ENCODE results near the gene ADGRB3. TPM values are rescaled to one million over a fixed set of nuclear protein-coding genes. Genes with fewer than 3 reads are reported as not detected.

ADGRB3 gene
- total and polyA plus RNA-seq, 10 of the 15 experiments (the other 5 are each of a cell fraction or from before 2014, with no cell fraction given), result 0.03 to 0.06 TPM; not detected in 8

DNA sequence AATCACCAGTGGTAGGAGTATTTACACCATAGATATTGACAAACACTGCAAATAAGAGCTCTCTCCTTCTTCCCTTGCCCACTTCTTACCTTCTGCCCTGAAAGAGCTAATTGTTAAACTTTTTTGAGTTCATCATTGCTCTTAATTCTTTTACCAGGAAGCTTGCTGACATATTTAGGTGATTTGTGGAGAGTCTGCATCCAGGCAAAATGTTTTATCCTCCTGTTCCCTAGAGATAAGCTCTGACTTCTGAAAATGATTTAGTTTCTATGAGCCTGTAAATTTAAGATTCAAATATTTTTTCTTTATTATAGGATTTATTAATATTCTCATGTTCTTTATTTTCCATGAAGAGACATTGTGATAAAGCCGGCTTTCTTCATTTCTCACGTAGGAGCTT lies 81.5 kb downstream of the ADGRB3 start (continued):
- TF ChIP-seq, protein P1, sequence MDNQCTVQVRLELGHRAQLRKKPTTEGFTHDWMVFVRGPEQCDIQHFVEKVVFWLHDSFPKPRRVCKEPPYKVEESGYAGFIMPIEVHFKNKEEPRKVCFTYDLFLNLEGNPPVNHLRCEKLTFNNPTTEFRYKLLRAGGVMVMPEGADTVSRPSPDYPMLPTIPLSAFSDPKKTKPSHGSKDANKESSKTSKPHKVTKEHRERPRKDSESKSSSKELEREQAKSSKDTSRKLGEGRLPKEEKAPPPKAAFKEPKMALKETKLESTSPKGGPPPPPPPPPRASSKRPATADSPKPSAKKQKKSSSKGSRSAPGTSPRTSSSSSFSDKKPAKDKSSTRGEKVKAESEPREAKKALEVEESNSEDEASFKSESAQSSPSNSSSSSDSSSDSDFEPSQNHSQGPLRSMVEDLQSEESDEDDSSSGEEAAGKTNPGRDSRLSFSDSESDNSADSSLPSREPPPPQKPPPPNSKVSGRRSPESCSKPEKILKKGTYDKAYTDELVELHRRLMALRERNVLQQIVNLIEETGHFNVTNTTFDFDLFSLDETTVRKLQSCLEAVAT (IDR thresholded peaks at IDR 0.05), result no peak
- no peak for TF ChIP-seq SMAD5 (IDR thresholded peaks at IDR 0.05; ENCODE audit: low read depth)
- TF ChIP-seq RAD51 (IDR thresholded peaks at IDR 0.05), result no peak
- TF ChIP-seq NFYB (IDR thresholded peaks at IDR 0.05; ENCODE audit: insufficient read depth, low read depth, low read length), result no peak
- no peak for TF ChIP-seq LARP7 (IDR thresholded peaks at IDR 0.05)
- no peak for TF ChIP-seq JUND (IDR thresholded peaks at IDR 0.05; ENCODE audit: low read depth, low read length)
- TF ChIP-seq RBBP5 (conservative IDR thresholded peaks at IDR 0.05), result no peak

DNA sequence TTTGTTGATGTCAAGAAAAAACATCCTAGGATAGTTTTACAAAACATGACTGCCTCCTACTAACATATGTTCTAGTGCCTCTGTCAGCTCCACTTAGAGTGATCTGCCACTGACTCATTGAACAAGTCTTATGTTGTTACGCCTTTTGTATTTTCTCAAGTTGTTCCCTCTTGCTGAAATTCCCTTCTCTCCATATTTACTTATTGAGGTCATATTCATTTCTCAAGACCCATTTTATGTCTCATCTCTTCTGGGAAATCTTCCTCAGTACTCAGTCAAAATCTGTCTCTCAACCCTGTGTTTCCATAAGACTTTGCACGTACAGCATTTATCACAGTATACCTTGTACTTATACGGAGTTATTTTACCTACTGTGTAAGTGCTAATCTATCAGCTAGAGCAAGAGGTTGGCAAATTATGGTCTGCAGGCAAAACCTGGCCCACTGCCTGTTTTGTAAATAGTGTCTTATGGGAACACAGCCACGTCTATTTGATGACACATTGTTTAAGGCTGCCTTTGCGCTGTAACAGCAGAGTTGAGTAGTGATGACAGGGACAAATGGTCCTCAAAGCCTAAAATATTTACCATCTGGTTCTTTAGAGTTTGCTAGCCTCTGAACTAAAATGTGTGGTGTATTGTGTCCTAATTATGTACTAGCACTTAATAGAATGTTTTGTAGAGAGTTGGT lies 83.4 kb downstream of the ADGRB3 start:
- no peaks in the 10 kb centered on the region for H3K79me2 ChIP-seq (ENCODE audit: control insufficient read depth, insufficient read depth, low read length)
- H3K27me3 ChIP-seq (replicated peaks in 1 of 2; ENCODE audit: control insufficient read depth in 2 of 2, insufficient read depth in 2 of 2, low read length in 1 of 2), result no peaks in the 10 kb centered on the region
- TF ChIP-seq FOXM1 (IDR thresholded peaks at IDR 0.05; ENCODE audit: low read depth, low read length) (no peak), NRF1 (conservative IDR thresholded peaks at IDR 0.05; ENCODE audit: low read depth, low read length) (no peak), GABPA (IDR thresholded peaks at IDR 0.05; ENCODE audit: low read depth) (no peak), DPF2 (IDR thresholded peaks at IDR 0.05) (no peak), NR2C1 (IDR thresholded peaks at IDR 0.05) (no peak), ZZZ3 (IDR thresholded peaks at IDR 0.05; ENCODE audit: control insufficient read depth, insufficient read length, low read depth) (no peak), BMI1 (IDR thresholded peaks at IDR 0.05; ENCODE audit: borderline replicate concordance) (no peak), CREM (IDR thresholded peaks at IDR 0.05; ENCODE audit: low read depth) (no peak), LARP7 (IDR thresholded peaks at IDR 0.05) (no peak), CBX5 (IDR thresholded peaks at IDR 0.05; ENCODE audit: low read depth) (no peak), NFYB (IDR thresholded peaks at IDR 0.05; ENCODE audit: insufficient read depth, low read depth, low read length) (no peak), PML (IDR thresholded peaks at IDR 0.05; ENCODE audit: low read length) (no peak), POU2F2 (IDR thresholded peaks at IDR 0.05; ENCODE audit: borderline replicate concordance, low read depth, low read length) (no peak)
- TF ChIP-seq, protein P2, sequence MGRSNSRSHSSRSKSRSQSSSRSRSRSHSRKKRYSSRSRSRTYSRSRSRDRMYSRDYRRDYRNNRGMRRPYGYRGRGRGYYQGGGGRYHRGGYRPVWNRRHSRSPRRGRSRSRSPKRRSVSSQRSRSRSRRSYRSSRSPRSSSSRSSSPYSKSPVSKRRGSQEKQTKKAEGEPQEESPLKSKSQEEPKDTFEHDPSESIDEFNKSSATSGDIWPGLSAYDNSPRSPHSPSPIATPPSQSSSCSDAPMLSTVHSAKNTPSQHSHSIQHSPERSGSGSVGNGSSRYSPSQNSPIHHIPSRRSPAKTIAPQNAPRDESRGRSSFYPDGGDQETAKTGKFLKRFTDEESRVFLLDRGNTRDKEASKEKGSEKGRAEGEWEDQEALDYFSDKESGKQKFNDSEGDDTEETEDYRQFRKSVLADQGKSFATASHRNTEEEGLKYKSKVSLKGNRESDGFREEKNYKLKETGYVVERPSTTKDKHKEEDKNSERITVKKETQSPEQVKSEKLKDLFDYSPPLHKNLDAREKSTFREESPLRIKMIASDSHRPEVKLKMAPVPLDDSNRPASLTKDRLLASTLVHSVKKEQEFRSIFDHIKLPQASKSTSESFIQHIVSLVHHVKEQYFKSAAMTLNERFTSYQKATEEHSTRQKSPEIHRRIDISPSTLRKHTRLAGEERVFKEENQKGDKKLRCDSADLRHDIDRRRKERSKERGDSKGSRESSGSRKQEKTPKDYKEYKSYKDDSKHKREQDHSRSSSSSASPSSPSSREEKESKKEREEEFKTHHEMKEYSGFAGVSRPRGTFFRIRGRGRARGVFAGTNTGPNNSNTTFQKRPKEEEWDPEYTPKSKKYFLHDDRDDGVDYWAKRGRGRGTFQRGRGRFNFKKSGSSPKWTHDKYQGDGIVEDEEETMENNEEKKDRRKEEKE (IDR thresholded peaks at IDR 0.05), result no peak
- WGBS (ENCODE audit: insufficient coverage, insufficient replicate concordance, low lambda C conversion rate, missing lambda C conversion rate), result 57% methylated on average over 5 of the region's 5 CpGs
- no TSS peak for BruUV-seq (replicated peaks)
- intact Hi-C loops (cut with micrococcal nuclease; ENCODE audit: unreplicated experiment) (no loop called here), in situ Hi-C loops (cut with MboI) (no loop called here)
- H3K9me3 ChIP-seq (replicated peaks; ENCODE audit: control insufficient read depth, insufficient read depth, low read length), result no peaks in the 10 kb centered on the region
- CTCF ChIA-PET, result no interaction called here
- H3K27ac ChIP-seq (ENCODE audit: control insufficient read depth, insufficient read depth), result no peak overlapping the region
- no peak for FAIRE-seq
- H3K4me3 ChIP-seq, result no peak overlapping the region
- POLR2A ChIA-PET, result no interaction called here
- RAD21 ChIA-PET (ENCODE audit: unreplicated experiment), result no interaction called here
- H3K4me2 ChIP-seq (ENCODE audit: control insufficient read depth, insufficient read depth), result no peak overlapping the region
- no peak for DNase-seq (ENCODE audit: low read depth, low spot score)
- H3K9ac ChIP-seq (ENCODE audit: control insufficient read depth, insufficient read depth, low read length), result no peak overlapping the region
- no peaks in the 10 kb centered on the region for H4K20me1 ChIP-seq (ENCODE audit: control insufficient read depth, insufficient read depth)
- SMC1A ChIA-PET (ENCODE audit: uncharacterized antibody, unreplicated experiment), result interaction anchor here (0.9 to 1.5 kb wide), 2 partner anchors 8 to 9 kb away, joined by 3 read pairs; no protein-coding TSS in a partner anchor
- ATAC-seq, result no peak
- H3K4me1 ChIP-seq (ENCODE audit: control insufficient read depth, insufficient read depth, low read length), result no peaks in the 10 kb centered on the region
- no peaks in the 10 kb centered on the region for H3K36me3 ChIP-seq (ENCODE audit: control insufficient read depth in 2 of 2, insufficient read depth in 2 of 2, low read length in 1 of 2)
- no peak overlapping the region for H2AFZ ChIP-seq (ENCODE audit: control insufficient read depth, low read depth, low read length)
